GM23338 (cell line): ENCODE measurements around the gene ARSB. TPM values are rescaled to one million over a fixed set of nuclear protein-coding genes. Genes with fewer than 3 reads are reported as not detected.
A peak's percentile ranks its signal among the peaks of the same experiment; 100 is the strongest.

Source experiments
- ATAC-seq: fragments of 200-7000 bp; cut with Tn5 transposase; 3 replicates; pipeline ENCODE4 v1.9.1; 2020
- DNase-seq: peaks from one replicate; pipeline ENCODE4 v3.0.0-alpha.2; 2015; ENCODE audit warnings: low spot score
- H2AFZ ChIP-seq: fragments of 200-600 bp; sonication (generic); 2 replicates; pipeline ENCODE4 v1.8.0; 2016; ENCODE audit warnings: antibody characterized with exemption, mild to moderate bottlenecking, moderate library complexity
- H3F3A ChIP-seq: fragments of 200-600 bp; sonication (generic); replicated peaks from 2 replicates; pipeline ENCODE4 v1.8.0; 2017; ENCODE audit warnings: antibody characterized with exemption, mixed run types, low read depth
- H3K27ac ChIP-seq: fragments of 200-600 bp; sonication (generic); 2 replicates; pipeline ENCODE4 v1.6.1; 2016; ENCODE audit warnings: low read depth
- H3K27me3 ChIP-seq: fragments of 200-600 bp; sonication (generic); 2 replicates; pipeline ENCODE4 v1.8.0; 2016; ENCODE audit warnings: mild to moderate bottlenecking, mixed run types, moderate library complexity; ENCODE audit not compliant: insufficient read depth
- H3K36me3 ChIP-seq: fragments of 200-600 bp; sonication (generic); 2 replicates; pipeline ENCODE4 v1.8.0; 2016; ENCODE audit warnings: mild to moderate bottlenecking; ENCODE audit not compliant: insufficient read depth
- H3K4me1 ChIP-seq: fragments of 200-600 bp; sonication (generic); 2 replicates; pipeline ENCODE4 v1.8.0; 2016; ENCODE audit warnings: mild to moderate bottlenecking, moderate library complexity; ENCODE audit not compliant: insufficient read depth
- H3K4me2 ChIP-seq: fragments of 200-600 bp; sonication (generic); 2 replicates; pipeline ENCODE4 v1.7.1; 2017; ENCODE audit warnings: mixed run types
- H3K4me3 ChIP-seq: fragments of 200-600 bp; sonication (generic); 2 replicates; pipeline ENCODE4 v1.6.1; 2016; ENCODE audit warnings: mixed run types
- H3K79me2 ChIP-seq: fragments of 200-600 bp; sonication (generic); replicated peaks from 2 replicates; pipeline ENCODE4 v1.8.0; 2017; ENCODE audit warnings: mild to moderate bottlenecking; ENCODE audit not compliant: insufficient read depth
- H3K9me2 ChIP-seq: fragments of 200-600 bp; sonication (generic); 2 replicates; pipeline ENCODE4 v1.8.0; 2017; ENCODE audit not compliant: insufficient read depth
- H4K20me1 ChIP-seq: fragments of 200-600 bp; sonication (generic); replicated peaks from 2 replicates; pipeline ENCODE4 v1.8.0; 2017; ENCODE audit warnings: mild to moderate bottlenecking; ENCODE audit not compliant: insufficient read depth
- H3K27ac Mint-ChIP-seq: 2 replicates; pipeline ENCODE4 v1.8.0; 2020; ENCODE audit warnings: inconsistent platforms, mild to moderate bottlenecking, moderate library complexity, mixed read lengths
- H3K27me3 Mint-ChIP-seq: 3 replicates; pipeline ENCODE4 v1.8.0; 2022; ENCODE audit warnings: low read depth, mild to moderate bottlenecking, moderate library complexity, mixed read lengths, inconsistent platforms; ENCODE audit not compliant: insufficient read depth, poor library complexity
- H3K36me3 Mint-ChIP-seq: 3 replicates; pipeline ENCODE4 v1.8.0; 2021; ENCODE audit warnings: low read depth, mild to moderate bottlenecking, inconsistent platforms, moderate library complexity, mixed read lengths
- H3K4me1 Mint-ChIP-seq: 3 replicates; pipeline ENCODE4 v1.8.0; 2020; ENCODE audit warnings: mild to moderate bottlenecking, inconsistent platforms, mixed read lengths
- H3K4me3 Mint-ChIP-seq: 3 replicates; pipeline ENCODE4 v1.8.0; 2021; ENCODE audit warnings: moderate library complexity, mild to moderate bottlenecking, inconsistent platforms, mixed read lengths
- H3K9me3 Mint-ChIP-seq: 3 replicates; pipeline ENCODE4 v1.8.0; 2020; ENCODE audit warnings: moderate library complexity, mild to moderate bottlenecking, inconsistent platforms, mixed read lengths
- CREB1 ChIP-seq: fragments of 250-450 bp; sonication (Bioruptor Pico); IDR thresholded peaks from 2 replicates; pipeline ENCODE4 v1.5.0; 2020; ENCODE audit warnings: low read depth, mild to moderate bottlenecking, moderate library complexity
- CTCF ChIP-seq, 2 experiments: fragments of 200-600 bp in 1 of 2; sonication (generic) in 1 of 2; conservative IDR thresholded peaks; 2 replicates each; pipeline versions ENCODE4 v1.5.1 to v1.6.1; 2016 to 2017; ENCODE audit warnings: antibody characterized with exemption in 2 of 2, low read depth in 2 of 2, mild to moderate bottlenecking in 2 of 2, moderate library complexity in 1 of 2
- ETS1 ChIP-seq: IDR thresholded peaks from 2 replicates; pipeline ENCODE4 v1.6.1; 2016; ENCODE audit warnings: antibody characterized with exemption
- EZH2 ChIP-seq: fragments of 200-600 bp; sonication (generic); IDR thresholded peaks from one replicate; pipeline ENCODE4 v1.8.0; 2017; ENCODE audit warnings: antibody characterized with exemption, mild to moderate bottlenecking, low read depth; ENCODE audit not compliant: unreplicated experiment
- EZH2phosphoT487 ChIP-seq: fragments of 200-600 bp; sonication (generic); IDR thresholded peaks from one replicate; pipeline ENCODE4 v1.8.1; 2018; ENCODE audit warnings: antibody characterized with exemption; ENCODE audit not compliant: unreplicated experiment
- JUNB ChIP-seq: IDR thresholded peaks from one replicate; pipeline ENCODE4 v1.6.1; 2016; ENCODE audit warnings: antibody characterized with exemption; ENCODE audit not compliant: unreplicated experiment
- NANOG ChIP-seq: IDR thresholded peaks from 2 replicates; pipeline ENCODE4 v1.6.1; 2016; ENCODE audit warnings: antibody characterized with exemption, borderline replicate concordance
- REST ChIP-seq: IDR thresholded peaks from one replicate; pipeline ENCODE4 v1.6.1; 2018; ENCODE audit warnings: antibody characterized with exemption; ENCODE audit not compliant: unreplicated experiment
- ZNF114 ChIP-seq: fragments of 250-450 bp; sonication (Bioruptor Pico); IDR thresholded peaks from 2 replicates; pipeline ENCODE4 v1.5.0; 2020; ENCODE audit warnings: mild to moderate bottlenecking, moderate library complexity
- polyA plus RNA-seq: library from polyadenylated mRNA; unstranded; fragments of >200 nt; fragmentation: Nextera tagmentation; extraction: Ambion mirVana; gene quantifications from 2 replicates; pipeline ENCODE4 v1.2.1, GENCODE V29; 2016
- total RNA-seq: library from RNA; depleted of rRNA; stranded (reverse); fragments of >200 nt; shearing (Covaris generic); gene quantifications from 2 replicates; pipeline ENCODE4 v1.2.3, GENCODE V29; 2014

The ARSB gene
- total and polyA plus RNA-seq, 2 experiments from 2014 or later: 7.4 to 24.6 TPM

- TF ChIP-seq CTCF (conservative IDR thresholded peaks at IDR 0.05; ENCODE audit: low read depth in 2 of 2) (no peak), NANOG (no peak), REST (no peak), EZH2 (no peak), ZNF114 (no peak), JUNB (no peak)
These were observed 250.2 kb downstream of the ARSB start (continued) for GRCh38 chr5:78734950-78735349.

- Histone ChIP-seq H3K27ac (no peak overlapping the region), H3F3A (no peaks in the 10 kb centered on the region), H3K4me2 (no peak overlapping the region), H3K79me2 (no peaks in the 10 kb centered on the region), H3K36me3 (peaks cover 3% of the 10 kb centered on the region; the same call in 1 of the 2 replicates), H2AFZ (0 out of 2 replicates have a peak overlapping the region, but pooled peaks have one; percentile 28), H3K27me3 (no peaks in the 10 kb centered on the region), H4K20me1 (no peaks in the 10 kb centered on the region), H3K4me3 (no peak overlapping the region), H3K4me1 (peaks cover 22% of the 10 kb centered on the region), H3K9me2 (peaks cover 5% of the 10 kb centered on the region; the same call in 1 of the 2 replicates)
- Mint-ChIP-seq H3K27ac (no peak overlapping the region), H3K27me3 (peaks cover 4% of the 10 kb centered on the region), H3K4me3 (no peak overlapping the region), H3K9me3 (peaks cover 14% of the 10 kb centered on the region; the same call in 2 of the 3 replicates), H3K4me1 (peaks cover 11% of the 10 kb centered on the region), H3K36me3 (no peaks in the 10 kb centered on the region)
- no peak for ATAC-seq
- no peak for DNase-seq
- TF ChIP-seq EZH2 (no peak), EZH2phosphoT487 (no peak), CREB1 (CRISPR knock-in tag) (no peak), JUNB (no peak), ETS1 (no peak), CTCF (conservative IDR thresholded peaks at IDR 0.05; ENCODE audit: low read depth in 2 of 2) (no peak), REST (no peak), ZNF114 (no peak)
These were observed 250.8 kb downstream of the ARSB start for GRCh38 chr5:78734094-78734845.
